CD4-positive, alpha-beta T cell treated with Interferon alpha-2 for 1 hour (primary cell): ENCODE measurements around the gene CCDC116.

ENCODE experiments used
- DNase-seq, 2 donors: peaks; one replicate each; pipeline ENCODE4 v3.0.0-alpha.2; 2020 to 2022

CCDC116 gene

GRCh38 chr22:21682385-21683175 lies 50.0 kb downstream of the CCDC116 start:
- DNase-seq = no peak

- DNase-seq = no peak
Observed at GRCh38 chr22:21683401-21683811, 50.8 kb downstream of the CCDC116 start.

- no peak for DNase-seq
Observed at GRCh38 chr22:21684492-21685163, 52.1 kb downstream of the CCDC116 start.

GRCh38 chr22:21685164-21685513 lies 52.6 kb downstream of the CCDC116 start:
- no peak for DNase-seq

- no peak for DNase-seq
Observed at GRCh38 chr22:21686193-21686608, 53.6 kb downstream of the CCDC116 start.
